SU-DHL-6 (cell line): ENCODE measurements around the gene SOX21.

Source experiments
- EZH2phosphoT487 ChIP-seq: fragments of 200-600 bp; sonication (generic), shearing (Covaris generic); conservative IDR thresholded peaks from 2 replicates; pipeline ENCODE4 v1.6.1; 2018; ENCODE audit warnings: mild to moderate bottlenecking, antibody characterized with exemption, low read length, moderate library complexity, mixed read lengths
- TF ChIP-seq, protein P1 (sequence below): fragments of 200-600 bp; sonication (generic); IDR thresholded peaks from one replicate; pipeline ENCODE4 v1.5.1; 2017; ENCODE audit warnings: antibody characterized with exemption, mild to moderate bottlenecking, low read length, moderate library complexity; ENCODE audit not compliant: insufficient read depth, poor library complexity, severe bottlenecking

DNA sequence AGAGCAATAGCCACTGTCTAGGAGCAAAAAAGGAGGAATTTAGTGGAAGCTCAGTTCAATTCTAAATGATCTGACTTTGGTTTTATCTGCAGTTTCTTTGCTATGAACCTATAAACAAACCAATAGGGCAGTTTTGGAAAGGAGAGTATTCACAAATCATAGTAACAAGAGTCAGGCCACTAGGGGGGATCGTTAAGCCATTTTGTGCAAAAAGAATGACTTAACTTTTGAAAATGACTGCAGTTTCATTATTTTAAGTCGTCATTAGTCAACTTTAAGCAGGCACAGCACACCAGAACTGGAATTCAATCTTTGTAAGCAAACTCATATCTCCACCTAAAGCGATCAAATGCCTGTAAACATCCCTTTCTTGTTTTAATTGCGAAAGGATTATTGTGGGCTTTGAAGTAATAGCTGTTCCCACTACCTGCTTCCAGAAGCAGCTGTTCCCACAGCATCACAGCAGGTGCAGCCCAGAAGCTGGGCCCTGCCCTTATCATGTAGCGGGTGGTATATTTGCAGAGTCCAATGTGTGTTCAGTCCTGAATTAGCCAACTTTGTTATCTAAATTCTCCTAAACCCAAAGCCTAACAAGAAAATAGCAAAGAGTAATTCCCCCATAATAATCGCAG, 51.5 kb downstream of the SOX21 start:
- TF ChIP-seq, protein P1, sequence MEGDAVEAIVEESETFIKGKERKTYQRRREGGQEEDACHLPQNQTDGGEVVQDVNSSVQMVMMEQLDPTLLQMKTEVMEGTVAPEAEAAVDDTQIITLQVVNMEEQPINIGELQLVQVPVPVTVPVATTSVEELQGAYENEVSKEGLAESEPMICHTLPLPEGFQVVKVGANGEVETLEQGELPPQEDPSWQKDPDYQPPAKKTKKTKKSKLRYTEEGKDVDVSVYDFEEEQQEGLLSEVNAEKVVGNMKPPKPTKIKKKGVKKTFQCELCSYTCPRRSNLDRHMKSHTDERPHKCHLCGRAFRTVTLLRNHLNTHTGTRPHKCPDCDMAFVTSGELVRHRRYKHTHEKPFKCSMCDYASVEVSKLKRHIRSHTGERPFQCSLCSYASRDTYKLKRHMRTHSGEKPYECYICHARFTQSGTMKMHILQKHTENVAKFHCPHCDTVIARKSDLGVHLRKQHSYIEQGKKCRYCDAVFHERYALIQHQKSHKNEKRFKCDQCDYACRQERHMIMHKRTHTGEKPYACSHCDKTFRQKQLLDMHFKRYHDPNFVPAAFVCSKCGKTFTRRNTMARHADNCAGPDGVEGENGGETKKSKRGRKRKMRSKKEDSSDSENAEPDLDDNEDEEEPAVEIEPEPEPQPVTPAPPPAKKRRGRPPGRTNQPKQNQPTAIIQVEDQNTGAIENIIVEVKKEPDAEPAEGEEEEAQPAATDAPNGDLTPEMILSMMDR: no peak
- no peak for TF ChIP-seq EZH2phosphoT487
